Measurements from ENCODE around the gene MVD. TPM values are rescaled to one million over a fixed set of nuclear protein-coding genes. Genes with fewer than 3 reads are reported as not detected.

MVD gene
- total and polyA plus RNA-seq, 4 donors: 21.7 to 99.2 (median 74.7) TPM

- DNase-seq (ENCODE audit: low spot score): peak; percentile 75
- H3K4me3 ChIP-seq (ENCODE audit: low read depth in 1 of 3, low read length in 3 of 3): peak overlapping the region in 1 of 3 donors; percentile 44
- 59% methylated on average over 24 of the region's 24 CpGs for WGBS
- TF ChIP-seq RXRA (IDR thresholded peaks at IDR 0.05) (peak; percentile 63 to 64), FOXA2 (IDR thresholded peaks at IDR 0.05) (no peak), SP1 (IDR thresholded peaks at IDR 0.05) (peak; percentile 40), FOXA1 (IDR thresholded peaks at IDR 0.05) (no peak), HNF4A (conservative IDR thresholded peaks at IDR 0.05) (no peak), GABPA (IDR thresholded peaks at IDR 0.05 in 1 of 2, conservative IDR thresholded peaks at IDR 0.05 in 1 of 2) (peak in 1 of 2 donors; percentile 80), YY1 (IDR thresholded peaks at IDR 0.05) (no peak), JUND (IDR thresholded peaks at IDR 0.05) (no peak), CTCF (IDR thresholded peaks at IDR 0.05; ENCODE audit: low read depth, low read length, missing input control) (no peak), EGR1 (IDR thresholded peaks at IDR 0.05; ENCODE audit: low read depth in 2 of 2) (no peak), NR2F2 (IDR thresholded peaks at IDR 0.05) (peak; percentile 88), ATF3 (IDR thresholded peaks at IDR 0.05) (no peak), RAD21 (IDR thresholded peaks at IDR 0.05) (no peak)
- H3K27me3 ChIP-seq (ENCODE audit: control insufficient read depth in 4 of 4, insufficient read depth in 4 of 4, low read length in 3 of 4): no peaks in the 10 kb centered on the region
- peak overlapping the region; percentile 80 to 82 for H3K27ac ChIP-seq (ENCODE audit: low read depth in 1 of 2, low read length in 2 of 2)
- no peaks in the 10 kb centered on the region for H3K9me3 ChIP-seq (ENCODE audit: control insufficient read depth in 4 of 4, low read length in 3 of 4)
- H3K9ac ChIP-seq (ENCODE audit: low read depth in 1 of 2, low read length in 2 of 2): no peak overlapping the region
- peaks cover 9 to 33% (median 16%) of the 10 kb centered on the region in 4 donors for H3K36me3 ChIP-seq (ENCODE audit: control insufficient read depth in 4 of 4, insufficient read depth in 3 of 4, low read depth in 1 of 4, low read length in 3 of 4)
- H3K4me1 ChIP-seq (ENCODE audit: control insufficient read depth in 4 of 4, insufficient read depth in 4 of 4, low read length in 3 of 4): peaks cover 0 to 11% (median 3%) of the 10 kb centered on the region in 4 donors
These were observed 11.5 kb downstream of the MVD start for GRCh38 chr16:88651276-88651988.

- no peak for TF ChIP-seq JUND (IDR thresholded peaks at IDR 0.05)
- TF ChIP-seq YY1 (IDR thresholded peaks at IDR 0.05): no peak
- no peak for TF ChIP-seq HNF4G (IDR thresholded peaks at IDR 0.05)
- TF ChIP-seq FOXA2 (IDR thresholded peaks at IDR 0.05): no peak
- TF ChIP-seq HNF4A (conservative IDR thresholded peaks at IDR 0.05): no peak
- no peak for TF ChIP-seq NR2F2 (IDR thresholded peaks at IDR 0.05)
- no peak for TF ChIP-seq ATF3 (IDR thresholded peaks at IDR 0.05)
- TF ChIP-seq RAD21 (IDR thresholded peaks at IDR 0.05): no peak
- no peak for TF ChIP-seq REST (IDR thresholded peaks at IDR 0.05)
- TF ChIP-seq MAX (IDR thresholded peaks at IDR 0.05): no peak
- no peak for TF ChIP-seq RXRA (IDR thresholded peaks at IDR 0.05)
- no peak for TF ChIP-seq ZBTB33 (IDR thresholded peaks at IDR 0.05)
- no peak for TF ChIP-seq SP1 (IDR thresholded peaks at IDR 0.05)
- TF ChIP-seq EGR1 (IDR thresholded peaks at IDR 0.05; ENCODE audit: low read depth in 2 of 2): no peak
- TF ChIP-seq GABPA (IDR thresholded peaks at IDR 0.05 in 1 of 2, conservative IDR thresholded peaks at IDR 0.05 in 1 of 2): no peak
- TF ChIP-seq TAF1 (conservative IDR thresholded peaks at IDR 0.05): no peak
- TF ChIP-seq CTCF (IDR thresholded peaks at IDR 0.05; ENCODE audit: low read depth, low read length, missing input control): no peak
- TF ChIP-seq FOXA1 (IDR thresholded peaks at IDR 0.05): no peak
- H3K27me3 ChIP-seq (ENCODE audit: control insufficient read depth in 4 of 4, insufficient read depth in 4 of 4, low read length in 3 of 4): no peaks in the 10 kb centered on the region
- peak within 1 kb of the TSS; percentile 44 to 57 (median 47) for H3K4me3 ChIP-seq (ENCODE audit: low read depth in 1 of 3, low read length in 3 of 3)
- peak; percentile 78 for DNase-seq (ENCODE audit: low spot score)
- H3K9ac ChIP-seq (ENCODE audit: low read depth in 1 of 2, low read length in 2 of 2): peak within 1 kb of the TSS; percentile 14 to 45
- H3K27ac ChIP-seq (ENCODE audit: low read depth in 1 of 2, low read length in 2 of 2): peak within 1 kb of the TSS; percentile 80 to 82
- WGBS: 49% methylated on average over 41 of the region's 41 CpGs
- peaks cover 0 to 11% (median 3%) of the 10 kb centered on the region in 4 donors for H3K4me1 ChIP-seq (ENCODE audit: control insufficient read depth in 4 of 4, insufficient read depth in 4 of 4, low read length in 3 of 4)
- H3K9me3 ChIP-seq (ENCODE audit: control insufficient read depth in 4 of 4, low read length in 3 of 4): no peaks in the 10 kb centered on the region
- peaks cover 9 to 28% (median 15%) of the 10 kb centered on the region in 4 donors for H3K36me3 ChIP-seq (ENCODE audit: control insufficient read depth in 4 of 4, insufficient read depth in 3 of 4, low read depth in 1 of 4, low read length in 3 of 4)
These were observed 12.1 kb downstream of the MVD start, which contains the start of gene CYBA for GRCh38 chr16:88650749-88651275. Gene CYBA, minus strand, starts transcription at chr16:88651053. Its CDS starts 40 bp downstream, at chr16:88651013.

Measured in liver (tissue), 9 donors.